Neuron (in vitro differentiated cells): Measurements from ENCODE around the gene ZNF235.

ENCODE experiments used
- H2AFZ ChIP-seq: one replicate; pipeline ENCODE4 v1.6.1; 2013; ENCODE audit warnings: low read depth, mild to moderate bottlenecking, inconsistent platforms, low read length, moderate library complexity
- H3K27me3 ChIP-seq: one replicate; pipeline ENCODE4 v1.6.1; 2013; ENCODE audit warnings: low read length; ENCODE audit not compliant: insufficient read depth
- H3K36me3 ChIP-seq: one replicate; pipeline ENCODE4 v1.6.1; 2013; ENCODE audit warnings: low read length; ENCODE audit not compliant: insufficient read depth
- H3K4me1 ChIP-seq: one replicate; pipeline ENCODE4 v1.6.1; 2013; ENCODE audit warnings: low read length; ENCODE audit not compliant: insufficient read depth
- H3K4me3 ChIP-seq: 2 replicates; pipeline ENCODE4 v1.5.1; 2013; ENCODE audit warnings: mild to moderate bottlenecking, low read length, moderate library complexity
- H3K9me3 ChIP-seq: one replicate; pipeline ENCODE4 v1.6.1; 2013; ENCODE audit warnings: low read length

Gene ZNF235

DNA sequence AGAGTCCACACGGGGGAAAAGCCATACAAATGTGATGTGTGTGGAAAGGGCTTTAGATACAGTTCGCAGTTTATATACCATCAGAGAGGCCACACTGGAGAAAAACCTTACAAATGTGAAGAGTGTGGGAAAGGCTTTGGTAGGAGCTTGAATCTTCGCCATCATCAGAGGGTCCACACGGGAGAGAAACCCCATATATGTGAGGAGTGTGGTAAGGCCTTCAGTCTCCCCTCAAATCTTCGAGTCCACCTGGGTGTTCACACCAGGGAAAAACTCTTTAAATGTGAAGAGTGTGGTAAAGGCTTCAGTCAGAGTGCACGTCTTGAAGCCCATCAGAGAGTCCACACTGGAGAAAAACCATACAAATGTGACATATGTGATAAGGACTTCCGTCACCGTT lies 68.4 kb downstream of the ZNF235 start:
- H3K4me1 ChIP-seq, result no peaks in the 10 kb centered on the region
- no peaks in the 10 kb centered on the region for H3K27me3 ChIP-seq
- peaks cover 69% of the 10 kb centered on the region for H3K36me3 ChIP-seq
- H3K4me3 ChIP-seq, result no peak overlapping the region
- peaks cover 40% of the 10 kb centered on the region for H3K9me3 ChIP-seq
- no peak overlapping the region for H2AFZ ChIP-seq
